ENCODE results near the gene GSTO2.
"Not testable (repeated sequence)": the region's sequence is repeated elsewhere in the genome, so short reads cannot be mapped to it uniquely, and the experiment has no call there.

GSTO2 gene

GRCh38 chr10:104268713-104269645, at the start of gene GSTO2:
Gene GSTO2, plus strand, starts transcription at chr10:104269184. Its CDS starts 5,732 bp downstream, at chr10:104274916.
- DNase-seq: peak; percentile 88 to 95

- DNase-seq: no peak
Observed at GRCh38 chr10:104220522-104220921, 48.5 kb upstream of the GSTO2 start.

GRCh38 chr10:104223304-104223703, 45.7 kb upstream of the GSTO2 start:
- DNase-seq: no peak

- no peak for DNase-seq
Observed at GRCh38 chr10:104230490-104230889, 38.5 kb upstream of the GSTO2 start.

- peak; percentile 59 to 87 for DNase-seq
Observed at GRCh38 chr10:104231784-104232612, 37.0 kb upstream of the GSTO2 start, which contains the start of gene CFAP43. Gene CFAP43, minus strand, starts transcription at chr10:104232364. Its CDS starts 118 bp downstream, at chr10:104232246.

- no peak for DNase-seq
Observed at GRCh38 chr10:104232613-104233102, 36.3 kb upstream of the GSTO2 start.

- DNase-seq: no peak
Observed at GRCh38 chr10:104233817-104234216, 35.2 kb upstream of the GSTO2 start.

- no peak for DNase-seq
Observed at GRCh38 chr10:104234934-104235333, 34.0 kb upstream of the GSTO2 start.

- DNase-seq: no peak
Observed at GRCh38 chr10:104235801-104236200, 33.2 kb upstream of the GSTO2 start.

GRCh38 chr10:104240078-104240477, 28.9 kb upstream of the GSTO2 start:
- DNase-seq: no peak

GRCh38 chr10:104242545-104242944, 26.4 kb upstream of the GSTO2 start:
- no peak for DNase-seq

- DNase-seq: not testable (repeated sequence)
Observed at GRCh38 chr10:104243009-104243408, 26.0 kb upstream of the GSTO2 start.

GRCh38 chr10:104243512-104243911, 25.5 kb upstream of the GSTO2 start:
- DNase-seq: no peak

GRCh38 chr10:104245066-104245632, 23.8 kb upstream of the GSTO2 start:
- DNase-seq: no peak

GRCh38 chr10:104246976-104247375, 22.0 kb upstream of the GSTO2 start:
- DNase-seq: no peak

- DNase-seq: no peak
Observed at GRCh38 chr10:104247513-104248146, 21.4 kb upstream of the GSTO2 start.

GRCh38 chr10:104248931-104249330, 20.1 kb upstream of the GSTO2 start:
- not testable (repeated sequence) for DNase-seq

- DNase-seq: no peak
Observed at GRCh38 chr10:104250371-104250770, 18.6 kb upstream of the GSTO2 start.

GRCh38 chr10:104251443-104251842, 17.5 kb upstream of the GSTO2 start:
- no peak for DNase-seq

GRCh38 chr10:104252368-104252767, 16.6 kb upstream of the GSTO2 start:
- DNase-seq: no peak

- DNase-seq: no peak
Observed at GRCh38 chr10:104253106-104253505, 15.9 kb upstream of the GSTO2 start.

- no peak for DNase-seq
Observed at GRCh38 chr10:104253606-104254410, 15.2 kb upstream of the GSTO2 start.
